Sigmoid colon (tissue), 7 donors: ENCODE measurements around the gene DNAH9. TPM values are rescaled to one million over a fixed set of nuclear protein-coding genes. Genes with fewer than 3 reads are reported as not detected.

ENCODE experiments used
- DNase-seq: peaks from one replicate; pipeline ENCODE4 v3.0.0-alpha.2; 2019
- H3K27ac ChIP-seq, 4 donors: fragments of 200-600 bp; sonication (generic); one replicate each; pipeline ENCODE4 v1.5.1; 2016 to 2019; ENCODE audit warnings: mild to moderate bottlenecking in 1 of 4
- H3K27me3 ChIP-seq, 3 donors: fragments of 200-600 bp; sonication (generic); one replicate each; pipeline ENCODE4 v1.5.1; 2019; ENCODE audit warnings: mild to moderate bottlenecking in 1 of 3
- H3K36me3 ChIP-seq, 4 donors: fragments of 200-600 bp; sonication (generic); one replicate each; pipeline ENCODE4 v1.5.1; 2016 to 2019
- H3K4me1 ChIP-seq, 4 donors: fragments of 200-600 bp; sonication (generic); one replicate each; pipeline ENCODE4 v1.5.1; 2017 to 2019
- H3K4me3 ChIP-seq, 4 donors: fragments of 200-600 bp; sonication (generic); one replicate each; pipeline ENCODE4 v1.5.1; 2017 to 2019; ENCODE audit warnings: mild to moderate bottlenecking in 2 of 4, moderate library complexity in 1 of 4
- H3K9me3 ChIP-seq, 4 donors: fragments of 200-600 bp in 3 of 4; sonication (generic) in 3 of 4; one replicate each; pipeline versions ENCODE4 v1.5.1 to v1.6.1; 2013 to 2019
- CTCF ChIP-seq, 4 experiments: fragments of 450-650 bp in 3 of 4; fragments of 200-600 bp in 1 of 4; IDR thresholded peaks; one replicate each; pipeline ENCODE4 v1.5.1; 2016 to 2019; ENCODE audit warnings: antibody characterized with exemption in 4 of 4, mild to moderate bottlenecking in 3 of 4, moderate library complexity in 2 of 4
- EP300 ChIP-seq, 4 donors: sonication (generic); formaldehyde crosslinking; IDR thresholded peaks; one replicate each; pipeline ENCODE4 v1.6.1; 2017; ENCODE audit warnings: antibody characterized with exemption in 4 of 4
- POLR2A ChIP-seq, 2 donors: fragments of 450-650 bp; IDR thresholded peaks; one replicate each; pipeline ENCODE4 v1.6.1; 2016; ENCODE audit warnings: antibody characterized with exemption in 2 of 2, mild to moderate bottlenecking in 2 of 2, moderate library complexity in 2 of 2
- POLR2AphosphoS5 ChIP-seq, 4 donors: sonication (generic); formaldehyde crosslinking; IDR thresholded peaks; one replicate each; pipeline ENCODE4 v1.6.1; 2017; ENCODE audit warnings: antibody characterized with exemption in 4 of 4
- WGBS, 2 donors: extraction: QIAGEN DNeasy Blood & Tissue Kit; methylation state at CpG; one replicate each; pipeline ENCODE4 v1.1.7; 2013; 5-methylcytosine and 5-hydroxymethylcytosine counted together
- intact Hi-C: fragments of 100-400 bp; cut with DNase I; formaldehyde crosslinking; loops from one replicate; pipeline ENCODE4 v1.15.1; 2023
- polyA plus RNA-seq, 3 donors: library from polyadenylated mRNA; stranded (reverse); fragments of 200-250 nt; gene quantifications; one replicate each; pipeline ENCODE4 v1.2.3, GENCODE V29; 2013
- total RNA-seq, 4 donors: library from RNA; depleted of rRNA; stranded (reverse); fragments of >200 nt; gene quantifications; one replicate each; pipeline ENCODE4 v1.1.0, GENCODE V29; 2016
- donor health status: healthy with polysubstance abuse.
- donor health status: Bipolar disorder and iron deficiency.
- donor health status: healthy.

DNAH9 gene
- total and polyA plus RNA-seq, 7 donors, result under 0.01 to 3.0 (median 0.27) TPM; not detected in 2

- Histone ChIP-seq H3K27ac (no peak overlapping the region), H3K36me3 (no peaks in the 10 kb centered on the region), H3K9me3 (no peaks in the 10 kb centered on the region), H3K27me3 (no peaks in the 10 kb centered on the region), H3K4me3 (no peak overlapping the region), H3K4me1 (no peaks in the 10 kb centered on the region)
- intact Hi-C loops, result no loop called here
- TF ChIP-seq CTCF (IDR thresholded peaks at IDR 0.05) (no peak), POLR2A (IDR thresholded peaks at IDR 0.05) (no peak), EP300 (IDR thresholded peaks at IDR 0.05) (no peak), POLR2AphosphoS5 (IDR thresholded peaks at IDR 0.05) (no peak)
- no peak for DNase-seq
- 53 to 76% methylated on average over 7 of the region's 7 CpGs for WGBS, 2 donors
Measured at GRCh38 chr17:11627301-11627940, 29.2 kb downstream of the DNAH9 start.

- Histone ChIP-seq H3K27ac (no peak overlapping the region), H3K4me1 (no peaks in the 10 kb centered on the region), H3K36me3 (no peaks in the 10 kb centered on the region), H3K4me3 (no peak overlapping the region), H3K27me3 (no peaks in the 10 kb centered on the region), H3K9me3 (no peaks in the 10 kb centered on the region)
- 66 to 78% methylated on average over 10 of the region's 10 CpGs for WGBS, 2 donors
- intact Hi-C loops, result no loop called here
- no peak for DNase-seq
- TF ChIP-seq POLR2AphosphoS5 (IDR thresholded peaks at IDR 0.05) (no peak), POLR2A (IDR thresholded peaks at IDR 0.05) (no peak), CTCF (IDR thresholded peaks at IDR 0.05) (no peak), EP300 (IDR thresholded peaks at IDR 0.05) (no peak)
Measured at GRCh38 chr17:11628374-11628773, 30.1 kb downstream of the DNAH9 start.

GRCh38 chr17:11628831-11629230 lies 30.6 kb downstream of the DNAH9 start:
- intact Hi-C loops, result no loop called here

GRCh38 chr17:11636771-11637170 lies 38.5 kb downstream of the DNAH9 start:
- WGBS, 2 donors, result 81 to 84% methylated on average over 5 of the region's 5 CpGs
- intact Hi-C loops, result no loop called here
- Histone ChIP-seq H3K27me3 (no peaks in the 10 kb centered on the region), H3K27ac (no peak overlapping the region), H3K9me3 (no peaks in the 10 kb centered on the region), H3K4me3 (no peak overlapping the region), H3K4me1 (no peaks in the 10 kb centered on the region), H3K36me3 (no peaks in the 10 kb centered on the region)
- TF ChIP-seq POLR2AphosphoS5 (IDR thresholded peaks at IDR 0.05) (no peak), EP300 (IDR thresholded peaks at IDR 0.05) (no peak)
- no peak for DNase-seq

More at GRCh38 chr17:11628831-11629230, 30.6 kb downstream of the DNAH9 start:
- H3K36me3 ChIP-seq, result no peaks in the 10 kb centered on the region
- 84 to 96% methylated on average over 3 of the region's 3 CpGs for WGBS, 2 donors
- TF ChIP-seq POLR2AphosphoS5 (IDR thresholded peaks at IDR 0.05) (no peak), POLR2A (IDR thresholded peaks at IDR 0.05) (no peak), CTCF (IDR thresholded peaks at IDR 0.05) (no peak), EP300 (IDR thresholded peaks at IDR 0.05) (no peak)
- no peak for DNase-seq
- H3K9me3 ChIP-seq, result no peaks in the 10 kb centered on the region
- no peaks in the 10 kb centered on the region for H3K27me3 ChIP-seq
- no peaks in the 10 kb centered on the region for H3K4me1 ChIP-seq
- H3K4me3 ChIP-seq, result no peak overlapping the region
- no peak overlapping the region for H3K27ac ChIP-seq

- Histone ChIP-seq H3K4me3 (no peak overlapping the region), H3K9me3 (no peaks in the 10 kb centered on the region), H3K27me3 (no peaks in the 10 kb centered on the region), H3K4me1 (no peaks in the 10 kb centered on the region), H3K36me3 (no peaks in the 10 kb centered on the region), H3K27ac (no peak overlapping the region)
- TF ChIP-seq CTCF (IDR thresholded peaks at IDR 0.05) (no peak), POLR2AphosphoS5 (IDR thresholded peaks at IDR 0.05) (no peak), EP300 (IDR thresholded peaks at IDR 0.05) (no peak), POLR2A (IDR thresholded peaks at IDR 0.05) (no peak)
- intact Hi-C loops, result no loop called here
- WGBS, 2 donors, result 76 to 94% methylated on average over 6 of the region's 6 CpGs
- no peak for DNase-seq
Measured at GRCh38 chr17:11637796-11638195, 39.5 kb downstream of the DNAH9 start.
